Activated CD4-positive, alpha-beta T cell treated with anti-CD3 and anti-CD28 coated beads, Interleukin-2, Interleukin-6, amounts not matched to agents 100 ng/mL and 50 ng/mL, durations not matched to agents 16 hours and 8 hours (primary cell): ENCODE measurements around the gene TRIO.

Experiments used
- DNase-seq: peaks from one replicate; pipeline ENCODE4 v3.0.0-alpha.2; 2020

TRIO gene

GRCh38 chr5:14306329-14306815 lies 163.2 kb downstream of the TRIO start:
- DNase-seq = no peak

DNA sequence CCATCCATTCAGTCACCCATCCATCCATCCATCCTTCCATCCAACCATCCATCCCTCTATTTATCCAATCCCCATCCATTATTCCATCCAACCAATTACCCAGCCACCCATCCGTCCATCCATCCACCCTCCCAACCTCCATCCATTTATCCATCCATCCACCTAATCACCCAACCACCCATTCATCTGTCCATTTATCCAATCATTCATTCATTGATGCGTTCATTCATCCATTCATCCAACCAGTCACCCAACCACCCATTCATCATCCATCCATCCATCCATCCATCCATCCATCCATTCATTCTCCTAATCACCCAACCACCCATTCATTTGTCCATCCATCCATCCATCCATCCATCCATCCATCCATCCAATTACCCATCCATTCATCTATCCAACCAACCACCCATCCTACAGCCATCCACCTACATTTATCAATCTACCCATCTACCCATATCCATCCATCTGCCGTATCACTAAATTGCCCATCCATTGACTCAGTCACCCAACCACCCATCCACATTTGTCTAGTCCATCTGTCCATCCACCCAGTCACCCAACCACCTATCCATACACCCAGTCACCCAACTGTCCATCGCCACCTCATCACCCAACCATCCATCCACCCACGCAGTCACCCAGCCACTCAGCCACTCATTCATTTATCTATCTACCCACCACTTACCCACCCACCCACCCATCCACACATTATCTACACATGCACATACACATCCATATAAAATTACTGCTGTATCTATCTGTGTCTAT lies 165.4 kb downstream of the TRIO start:
- no peak for DNase-seq

GRCh38 chr5:14309199-14309598 lies 166.1 kb downstream of the TRIO start:
- DNase-seq = no peak

GRCh38 chr5:14309878-14310531 lies 166.9 kb downstream of the TRIO start:
- no peak for DNase-seq

GRCh38 chr5:14310901-14311300 lies 167.8 kb downstream of the TRIO start:
- DNase-seq = no peak

DNA sequence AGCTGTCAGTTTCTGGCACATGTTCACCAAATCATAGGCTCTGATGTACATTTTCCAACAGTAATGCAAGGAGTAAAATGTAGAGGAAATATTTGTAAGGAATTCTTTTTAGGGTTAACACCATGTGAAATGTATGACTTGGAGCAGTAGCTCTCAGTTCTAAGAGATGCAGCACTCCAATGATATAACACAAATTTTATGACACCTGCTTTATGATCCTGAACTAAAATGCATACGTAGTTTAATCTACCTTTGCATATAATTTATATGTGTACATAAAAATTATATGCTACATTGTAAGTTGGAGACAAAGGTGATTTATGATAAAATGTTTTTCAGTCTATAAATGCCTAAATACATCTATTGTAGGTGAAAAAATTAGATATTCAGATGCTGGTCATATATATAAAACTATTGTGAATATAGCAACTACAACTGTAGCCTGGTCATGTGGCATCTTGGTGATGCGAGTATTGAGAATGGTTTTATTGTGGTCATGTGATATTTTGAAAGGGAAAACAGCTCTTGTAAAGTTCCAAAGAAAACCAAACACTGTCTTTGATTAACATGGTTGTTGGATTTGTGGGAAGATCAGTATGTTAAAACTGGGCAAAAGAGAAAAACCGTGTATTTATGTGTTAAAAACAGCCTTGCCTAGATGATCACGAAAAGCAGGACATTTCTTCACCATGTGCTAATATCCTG lies 171.0 kb downstream of the TRIO start:
- DNase-seq = no peak

- DNase-seq = no peak
Measured at GRCh38 chr5:14316471-14316870, 173.3 kb downstream of the TRIO start.

GRCh38 chr5:14319102-14319501 lies 176.0 kb downstream of the TRIO start:
- no peak for DNase-seq

DNA sequence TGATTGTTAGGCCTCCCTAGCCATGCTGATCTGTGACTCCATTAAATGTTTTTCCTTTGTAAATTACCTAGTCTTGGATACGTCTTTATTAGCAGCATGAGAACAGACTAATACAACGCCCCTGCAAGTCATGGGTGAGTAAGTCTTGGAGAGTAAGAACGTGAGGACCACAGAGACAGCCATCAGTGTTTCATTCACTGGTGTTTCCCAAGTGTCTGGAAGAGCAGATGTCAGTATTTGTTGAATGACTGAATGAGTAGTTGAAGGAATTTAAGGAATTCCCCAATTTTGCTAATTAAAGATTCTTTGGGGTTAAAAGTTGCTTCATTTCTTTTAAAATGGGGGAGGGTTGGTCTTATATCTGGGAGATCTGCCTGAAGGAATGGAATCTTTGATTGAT lies 178.8 kb downstream of the TRIO start:
- no peak for DNase-seq

DNA sequence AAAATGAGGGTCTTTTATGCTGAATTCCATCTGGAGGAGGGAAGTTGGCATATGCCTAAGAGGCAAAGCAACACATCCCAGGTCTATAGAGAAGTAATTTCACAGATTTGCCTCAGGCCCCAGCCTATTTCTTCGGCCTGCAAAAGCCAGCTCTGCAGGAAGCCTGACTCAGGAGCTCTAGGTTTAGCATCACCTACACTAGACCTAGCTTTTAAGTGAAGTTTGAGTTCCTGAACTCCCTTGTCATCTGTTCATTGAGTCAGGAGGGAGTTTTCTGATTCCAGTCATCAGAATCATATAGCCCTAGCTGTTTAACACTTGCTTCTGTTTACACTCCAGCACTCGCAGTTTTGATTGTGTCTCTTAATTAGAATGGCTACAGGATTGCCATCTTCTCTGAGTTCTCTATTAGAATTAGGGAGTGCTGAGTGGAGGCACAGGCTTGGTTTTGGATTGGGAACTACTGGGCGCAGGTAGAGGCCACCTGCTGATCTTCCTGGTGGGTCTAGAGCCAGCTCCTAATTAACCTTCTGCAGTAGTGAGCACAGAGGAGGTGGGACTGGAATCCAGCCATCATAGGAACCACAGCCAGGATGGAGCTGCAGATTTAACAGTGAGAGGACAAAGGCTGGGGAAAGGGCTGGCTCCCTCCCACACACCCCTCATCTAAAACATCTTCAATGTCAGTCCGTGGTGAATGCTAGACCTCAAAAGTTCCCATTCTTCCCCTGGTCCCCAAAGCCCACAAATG lies 179.5 kb downstream of the TRIO start:
- DNase-seq = no peak

- no peak for DNase-seq
Measured at GRCh38 chr5:14323466-14323865, 180.3 kb downstream of the TRIO start.

- DNase-seq = no peak
Measured at GRCh38 chr5:14325369-14325768, 182.2 kb downstream of the TRIO start.

DNA sequence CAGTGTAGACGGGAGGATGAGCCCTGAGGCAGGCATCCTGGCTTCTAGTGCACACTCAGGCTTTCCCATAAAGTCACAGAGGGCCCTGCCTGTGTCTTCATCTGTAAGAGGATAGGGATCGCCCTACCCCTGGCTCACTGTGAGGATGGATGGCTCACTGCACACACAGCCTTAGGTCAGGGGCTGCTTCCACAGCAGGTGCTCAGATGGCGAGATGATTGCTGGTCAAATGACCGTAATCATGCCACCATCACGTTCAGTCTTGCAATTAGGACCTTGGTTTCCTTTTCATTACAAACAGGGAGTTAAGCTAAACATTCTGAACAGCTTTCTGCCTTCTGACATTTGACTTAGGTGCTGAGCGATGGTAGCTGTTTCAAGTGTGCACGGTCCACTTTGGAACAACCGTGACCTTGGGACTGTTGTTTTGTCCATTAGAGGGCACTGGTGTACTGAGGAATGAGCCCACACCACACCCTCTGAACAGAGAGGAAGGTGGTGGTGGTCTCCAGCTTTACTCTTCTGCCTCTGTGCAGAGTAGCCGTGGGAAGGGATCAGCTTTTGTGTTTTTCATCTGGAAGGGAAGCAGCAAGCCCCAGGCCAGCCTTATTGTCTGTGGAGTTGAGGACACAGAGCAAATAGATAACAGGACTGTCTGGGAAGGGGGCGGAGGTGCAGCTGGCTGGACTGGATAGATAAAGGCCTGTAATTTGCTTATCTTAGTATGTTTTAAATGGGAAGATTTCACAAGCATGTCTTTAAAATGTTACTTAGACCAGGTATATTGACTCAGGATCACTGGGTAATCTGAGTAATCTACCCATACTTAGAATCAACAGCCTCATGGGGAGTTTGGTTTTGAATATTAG lies 183.1 kb downstream of the TRIO start:
- DNase-seq = peak; percentile 4

- no peak for DNase-seq
Measured at GRCh38 chr5:14327624-14328023, 184.5 kb downstream of the TRIO start.

- DNase-seq = no peak
Measured at GRCh38 chr5:14328144-14328543, 185.0 kb downstream of the TRIO start.

DNA sequence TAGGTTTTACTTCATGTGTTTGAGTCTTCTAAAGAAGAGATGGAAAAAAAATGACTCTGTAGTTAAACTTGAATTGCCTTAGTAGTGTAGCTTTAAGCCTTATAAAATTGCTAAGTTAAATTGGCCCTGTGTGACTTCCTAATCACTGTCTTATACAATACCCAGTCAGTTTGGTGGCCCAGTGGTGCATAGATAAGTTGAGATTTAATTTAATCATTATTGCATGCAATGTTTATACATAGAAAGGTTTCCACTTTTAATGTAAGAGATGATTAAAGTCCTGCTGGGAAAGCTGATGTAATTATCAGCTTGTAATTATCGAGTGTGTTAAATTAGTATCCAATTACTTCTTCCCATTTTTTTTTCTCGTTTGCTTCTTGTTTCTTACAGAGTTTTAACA lies 187.1 kb downstream of the TRIO start:
- DNase-seq = no peak

GRCh38 chr5:14330729-14331385 lies 187.7 kb downstream of the TRIO start:
- no peak for DNase-seq

GRCh38 chr5:14331386-14331781 lies 188.2 kb downstream of the TRIO start:
- DNase-seq = peak; percentile 18

DNA sequence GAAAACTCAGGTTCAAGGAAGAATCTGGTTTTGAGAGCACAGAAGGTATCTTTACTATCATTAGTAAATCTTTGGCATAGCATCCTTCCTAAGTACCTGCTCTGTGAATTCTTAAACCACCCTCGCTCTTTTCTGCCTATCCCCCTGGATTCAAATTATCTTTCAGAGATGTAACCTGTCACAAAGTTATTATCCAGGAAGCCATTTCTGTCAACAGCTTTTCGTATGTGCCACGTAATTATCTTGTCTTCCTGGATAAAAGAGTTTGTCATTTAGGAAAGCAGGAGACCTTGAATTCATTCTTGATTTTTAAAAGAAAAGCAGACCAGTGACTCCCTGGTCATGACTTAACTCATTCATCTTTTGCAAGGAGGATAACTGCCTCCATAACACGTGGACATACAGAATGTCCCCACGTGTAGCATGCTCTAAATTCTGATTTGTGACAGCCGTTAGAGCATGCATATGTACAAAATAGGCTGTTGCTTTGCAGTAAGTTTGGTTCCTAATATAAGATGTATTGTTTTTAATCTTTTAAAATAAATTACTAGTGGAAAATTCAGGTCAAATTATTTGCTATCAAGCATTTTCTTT lies 189.0 kb downstream of the TRIO start:
- no peak for DNase-seq

- no peak for DNase-seq
Measured at GRCh38 chr5:14332746-14333145, 189.6 kb downstream of the TRIO start.

GRCh38 chr5:14337593-14337992 lies 194.5 kb downstream of the TRIO start:
- DNase-seq = no peak
